ENCODE measurements around the gene AMOT. TPM values are rescaled to one million over a fixed set of nuclear protein-coding genes. Genes with fewer than 3 reads are reported as not detected.

AMOT gene
- total RNA-seq, 1 donor from 2014 or later = 3.8 TPM

- Histone ChIP-seq H3K27me3 (no peaks in the 10 kb centered on the region), H3F3A (ENCODE audit: low read depth) (peaks cover 5% of the 10 kb centered on the region), H3K79me2 (ENCODE audit: low read depth) (no peaks in the 10 kb centered on the region), H3K4me1 (peaks cover 28% of the 10 kb centered on the region), H3K9ac (no peak overlapping the region), H3K4me2 (peak overlapping the region; percentile 59), H3K27ac (peak overlapping the region; percentile 7), H3K4me3 (no peak overlapping the region), H2AFZ (replicated peaks) (peak overlapping the region; percentile 79), H3K9me3 (ENCODE audit: low read depth) (no peaks in the 10 kb centered on the region), H3K36me3 (no peaks in the 10 kb centered on the region), H4K20me1 (ENCODE audit: low read depth) (no peaks in the 10 kb centered on the region)
- Mint-ChIP-seq H3K27ac (peak overlapping the region; percentile 42), H3K36me3 (no peaks in the 10 kb centered on the region), H3K27me3 (ENCODE audit: insufficient read depth, low read depth) (peaks cover 8% of the 10 kb centered on the region), H3K9me3 (no peaks in the 10 kb centered on the region), H3K4me1 (peaks cover 31% of the 10 kb centered on the region), H3K4me3 (peak overlapping the region; percentile 5)
- no peak for DNase-seq (ENCODE audit: low spot score)
- TF ChIP-seq EZH2 (IDR thresholded peaks at IDR 0.05) (no peak), EZH2phosphoT487 (IDR thresholded peaks at IDR 0.05) (no peak), CTCF (IDR thresholded peaks at IDR 0.05) (no peak)
These were observed 12.2 kb upstream of the AMOT start for GRCh38 chrX:112852851-112853250.

GRCh38 chrX:112851806-112852205 lies 11.2 kb upstream of the AMOT start:
- H4K20me1 ChIP-seq (ENCODE audit: low read depth) = no peaks in the 10 kb centered on the region
- Mint-ChIP-seq H3K27ac (peak overlapping the region; percentile 43), H3K27me3 (ENCODE audit: insufficient read depth, low read depth) (no peaks in the 10 kb centered on the region), H3K4me1 (peaks cover 31% of the 10 kb centered on the region), H3K9me3 (no peaks in the 10 kb centered on the region), H3K4me3 (no peak overlapping the region), H3K36me3 (no peaks in the 10 kb centered on the region)
- H3K9me3 ChIP-seq (ENCODE audit: low read depth) = no peaks in the 10 kb centered on the region
- no peak overlapping the region for H3K9ac ChIP-seq
- peaks cover 5% of the 10 kb centered on the region for H3F3A ChIP-seq (ENCODE audit: low read depth)
- no peaks in the 10 kb centered on the region for H3K36me3 ChIP-seq
- no peak overlapping the region for H2AFZ ChIP-seq (replicated peaks)
- peaks cover 28% of the 10 kb centered on the region for H3K4me1 ChIP-seq
- H3K4me2 ChIP-seq = peak overlapping the region; percentile 4
- DNase-seq (ENCODE audit: low spot score) = no peak
- H3K4me3 ChIP-seq = no peak overlapping the region
- no peaks in the 10 kb centered on the region for H3K79me2 ChIP-seq (ENCODE audit: low read depth)
- no peaks in the 10 kb centered on the region for H3K27me3 ChIP-seq
- no peak for TF ChIP-seq EZH2phosphoT487 (IDR thresholded peaks at IDR 0.05)
- TF ChIP-seq CTCF (IDR thresholded peaks at IDR 0.05) = no peak
- TF ChIP-seq EZH2 (IDR thresholded peaks at IDR 0.05) = no peak
- no peak overlapping the region for H3K27ac ChIP-seq

GRCh38 chrX:112851161-112851779 lies 10.6 kb upstream of the AMOT start:
- Mint-ChIP-seq H3K36me3 (no peaks in the 10 kb centered on the region), H3K4me1 (peaks cover 37% of the 10 kb centered on the region), H3K27ac (peak overlapping the region; percentile 24), H3K9me3 (no peaks in the 10 kb centered on the region), H3K4me3 (no peak overlapping the region), H3K27me3 (ENCODE audit: insufficient read depth, low read depth) (no peaks in the 10 kb centered on the region)
- Histone ChIP-seq H3K79me2 (ENCODE audit: low read depth) (no peaks in the 10 kb centered on the region), H3K36me3 (no peaks in the 10 kb centered on the region), H3F3A (ENCODE audit: low read depth) (peaks cover 5% of the 10 kb centered on the region), H3K4me3 (no peak overlapping the region), H3K4me2 (peak overlapping the region; percentile 4), H3K9ac (no peak overlapping the region), H3K27me3 (no peaks in the 10 kb centered on the region), H3K27ac (no peak overlapping the region), H2AFZ (replicated peaks) (no peak overlapping the region), H4K20me1 (ENCODE audit: low read depth) (no peaks in the 10 kb centered on the region), H3K4me1 (peaks cover 28% of the 10 kb centered on the region), H3K9me3 (ENCODE audit: low read depth) (no peaks in the 10 kb centered on the region)
- peak; percentile 15 for DNase-seq (ENCODE audit: low spot score)
- TF ChIP-seq CTCF (IDR thresholded peaks at IDR 0.05) = no peak
- TF ChIP-seq EZH2 (IDR thresholded peaks at IDR 0.05) = no peak
- no peak for TF ChIP-seq EZH2phosphoT487 (IDR thresholded peaks at IDR 0.05)

Measured in neural progenitor cell (in vitro differentiated cells).